GM21717 (cell line): Measurements from ENCODE around the gene RND3.
A peak's percentile ranks its signal among the peaks of the same experiment; 100 is the strongest.

Experiments
- ATAC-seq: cut with Tn5 transposase; IDR thresholded peaks from one replicate; pipeline ENCODE4 v1.9.1; 2021; ENCODE audit warnings: mild to moderate bottlenecking, moderate library complexity; ENCODE audit not compliant: unreplicated experiment

RND3 gene

DNA sequence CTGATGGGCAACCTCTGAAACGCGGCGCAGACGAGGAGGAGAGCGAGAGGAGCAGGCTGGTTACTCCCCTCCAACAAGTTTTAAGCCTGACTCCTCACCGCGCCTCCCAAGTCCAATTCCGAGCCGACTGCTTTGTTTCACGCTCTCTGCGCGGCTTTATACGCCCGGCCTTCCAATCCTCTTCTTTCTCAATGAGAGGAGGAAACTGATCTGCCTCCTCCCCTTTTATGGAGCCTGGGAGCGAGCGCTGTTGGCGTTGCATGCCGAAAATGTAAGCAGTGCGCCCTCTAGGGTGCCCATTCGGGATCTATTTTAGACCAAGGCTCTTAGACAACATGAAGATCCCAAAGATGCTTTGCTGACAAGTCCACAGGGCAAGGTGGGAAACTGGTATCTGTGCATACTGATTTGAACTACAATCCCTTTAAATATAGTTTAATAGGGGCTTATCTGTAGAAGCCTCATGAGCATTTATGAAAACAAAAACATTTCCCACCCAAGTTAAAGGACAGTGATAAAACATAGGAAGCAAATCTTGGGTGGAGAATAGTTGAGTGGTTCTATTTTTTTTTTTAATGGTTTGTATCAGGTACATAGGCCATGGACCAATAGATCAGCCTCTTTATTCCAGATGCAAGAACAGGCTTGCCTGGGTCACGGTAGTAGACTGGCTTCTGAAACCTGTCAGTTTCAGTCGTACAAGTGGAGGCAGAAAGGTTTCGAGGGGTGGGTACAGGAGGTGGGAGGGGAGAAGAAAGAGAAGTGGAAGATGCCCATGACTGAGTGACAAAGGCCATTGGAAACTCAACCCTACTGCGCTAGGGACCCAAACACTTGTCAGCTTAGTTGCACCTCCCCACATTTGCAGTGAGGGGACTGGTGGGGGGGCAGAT lies at the start of gene RND3:
Gene RND3, minus strand, starts transcription at position 131 of the 893 bp plus-strand sequence. CDS start 250 bp downstream, outside the sequence.
- ATAC-seq: peak; percentile 89

GRCh38 chr2:150535176-150535575 lies 47.7 kb upstream of the RND3 start:
- no peak for ATAC-seq

DNA sequence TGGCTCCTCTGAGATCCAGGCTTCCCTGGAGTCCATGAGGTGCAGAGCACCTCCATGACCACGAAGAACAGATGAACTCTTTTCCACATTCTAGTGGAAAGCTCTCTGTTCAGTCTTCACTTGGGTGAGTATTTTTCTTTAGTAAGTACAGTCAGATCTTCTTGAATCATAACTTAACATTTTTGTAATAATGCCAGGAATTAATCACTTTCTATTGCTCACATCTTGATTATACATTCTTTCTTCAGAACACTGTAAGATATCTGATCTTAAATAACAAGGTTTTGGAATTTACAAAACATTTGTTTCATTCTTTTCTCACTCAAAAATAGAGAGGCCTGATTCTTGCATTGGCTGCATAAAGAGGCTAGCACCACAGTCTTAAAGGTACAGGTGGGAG lies 45.4 kb upstream of the RND3 start:
- ATAC-seq: no peak

GRCh38 chr2:150532020-150532419 lies 44.6 kb upstream of the RND3 start:
- ATAC-seq: no peak

GRCh38 chr2:150531591-150531990 lies 44.1 kb upstream of the RND3 start:
- no peak for ATAC-seq

GRCh38 chr2:150530168-150530567 lies 42.7 kb upstream of the RND3 start:
- ATAC-seq: no peak

DNA sequence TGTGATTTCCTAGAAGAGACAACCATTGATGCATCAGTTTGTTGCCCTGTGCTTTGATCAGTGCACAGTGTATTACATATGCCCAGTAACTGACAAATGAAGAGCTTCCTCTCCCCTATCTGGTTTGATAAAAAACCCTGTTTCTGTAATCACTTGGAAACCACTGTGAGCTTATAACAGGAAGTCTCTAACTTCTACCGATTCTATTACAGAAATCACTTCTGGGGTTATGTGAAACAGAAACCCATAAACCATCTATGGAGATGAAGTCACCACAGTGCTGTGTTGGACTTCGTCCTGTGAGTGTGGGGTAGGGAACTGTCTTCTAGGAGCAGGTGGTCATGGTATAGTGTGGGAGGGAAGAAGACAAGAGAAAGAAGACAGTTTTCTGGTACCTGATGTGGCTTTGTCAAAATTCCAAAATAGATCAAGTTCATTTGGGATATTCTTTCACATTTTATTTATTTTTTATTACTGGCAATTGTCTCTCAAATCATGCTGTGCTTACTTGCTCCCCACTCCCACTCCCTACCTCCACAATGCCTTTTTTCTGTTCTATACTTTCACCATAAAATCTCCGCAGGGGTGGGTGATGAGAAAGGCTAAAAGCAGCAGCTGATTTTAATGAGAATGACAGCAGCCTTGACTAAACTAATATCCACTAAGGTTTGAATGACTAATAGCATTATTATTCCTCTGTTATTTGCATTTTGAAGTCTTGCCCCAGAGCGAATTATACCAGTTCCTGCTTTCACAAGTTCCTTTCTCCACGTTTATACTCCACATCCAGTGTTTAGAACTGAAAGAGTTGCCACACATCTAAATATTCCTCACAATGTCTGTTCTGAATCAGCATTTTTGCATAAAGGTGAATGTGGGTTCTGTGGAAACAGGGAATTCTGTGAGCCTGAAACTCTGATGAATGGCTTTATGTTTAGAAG lies 41.7 kb upstream of the RND3 start:
- peak; percentile 84 for ATAC-seq

- ATAC-seq: no peak
Observed at GRCh38 chr2:150526827-150527226, 39.4 kb upstream of the RND3 start.

DNA sequence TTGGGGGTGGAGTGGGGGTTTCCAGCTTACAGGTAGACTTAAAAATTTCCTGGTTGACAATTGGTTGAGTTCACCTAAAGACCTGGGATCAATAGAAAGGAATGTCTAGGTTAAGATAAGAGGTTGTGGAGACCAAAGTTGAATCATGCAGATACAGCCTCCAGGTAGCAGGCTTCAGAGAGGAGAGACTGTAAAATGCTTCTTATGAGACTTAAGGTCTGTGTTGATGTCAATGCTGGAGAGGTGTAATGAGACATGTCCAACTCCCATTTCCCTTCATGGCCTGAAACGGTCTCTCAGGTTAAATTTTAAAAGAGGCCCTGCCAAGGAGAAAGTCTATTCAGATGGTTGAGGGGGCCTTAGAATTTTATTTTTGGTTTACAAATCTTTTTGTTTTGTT lies 38.5 kb upstream of the RND3 start:
- no peak for ATAC-seq

DNA sequence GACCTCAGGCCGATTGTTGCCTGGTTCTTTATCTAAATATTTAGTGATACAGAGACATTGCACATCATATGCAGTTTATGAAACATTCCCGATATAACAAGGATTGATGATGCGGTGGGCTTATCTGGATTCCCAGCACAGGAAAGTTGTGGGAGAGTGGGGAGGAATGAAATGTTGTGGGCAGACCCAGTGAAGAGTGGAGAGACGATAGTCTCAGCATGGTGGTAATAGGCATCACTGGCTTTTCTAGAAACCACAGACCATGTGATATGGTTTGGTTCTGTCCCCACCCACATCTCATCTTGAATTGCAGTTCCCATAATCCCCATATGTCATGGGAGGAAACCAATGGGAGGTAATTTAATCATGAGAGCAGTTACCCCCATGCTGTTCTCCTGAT lies 34.8 kb upstream of the RND3 start:
- no peak for ATAC-seq

DNA sequence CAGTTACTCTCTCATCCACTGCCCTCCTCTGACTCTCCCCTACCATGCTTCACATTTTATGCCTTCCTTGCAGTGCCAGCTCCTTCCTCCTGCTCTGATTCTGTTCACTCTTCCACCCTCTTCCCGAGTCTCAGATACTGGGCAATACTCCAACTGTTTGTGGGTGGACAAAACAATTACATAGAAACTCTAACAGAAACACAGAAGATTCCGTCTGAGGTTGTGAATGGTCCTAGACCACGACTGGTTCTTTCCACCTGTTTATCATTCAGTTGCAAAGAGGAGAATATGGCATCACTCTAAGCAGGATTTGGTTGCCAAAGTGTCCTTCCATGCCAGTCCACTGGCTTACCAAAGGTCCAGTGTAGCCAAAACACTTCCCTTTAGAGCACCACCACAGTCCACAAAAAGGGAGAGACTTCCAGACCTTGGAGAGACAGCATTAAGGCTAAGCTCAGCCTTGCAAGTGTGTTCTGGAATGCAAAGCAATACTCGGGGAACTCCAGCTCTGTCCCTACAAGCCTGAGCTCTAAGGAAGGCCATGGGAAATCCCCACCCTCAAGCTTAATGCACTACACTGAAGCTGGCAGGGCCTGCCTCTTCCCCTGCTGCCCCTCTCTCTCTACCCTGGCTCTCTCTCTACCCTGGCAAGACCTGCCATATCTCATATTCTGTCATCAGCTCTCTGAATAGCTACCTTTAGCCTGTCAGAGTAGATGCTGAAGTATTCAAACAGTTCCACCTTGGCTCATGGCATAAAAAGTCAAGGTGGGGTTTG lies 33.6 kb upstream of the RND3 start:
- ATAC-seq: peak; percentile 62

DNA sequence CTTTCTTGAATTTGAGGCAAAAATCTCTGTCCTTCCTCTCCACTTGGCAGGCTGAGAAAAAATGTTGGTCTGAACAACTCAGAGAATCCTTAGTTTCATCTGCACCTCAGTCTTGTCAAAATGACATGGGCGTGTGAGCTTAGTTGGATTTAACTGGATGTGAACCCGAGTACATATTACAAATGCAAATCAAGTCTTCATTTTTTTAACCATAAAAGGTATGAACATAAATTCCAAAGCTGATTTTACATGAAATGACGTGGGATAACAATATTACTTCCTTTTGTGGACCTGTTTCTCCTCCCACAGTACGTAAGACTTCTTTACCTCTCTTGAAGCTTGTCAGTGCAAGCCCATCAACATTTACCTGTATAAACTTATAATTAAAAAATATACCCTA lies 32.6 kb upstream of the RND3 start:
- ATAC-seq: no peak

DNA sequence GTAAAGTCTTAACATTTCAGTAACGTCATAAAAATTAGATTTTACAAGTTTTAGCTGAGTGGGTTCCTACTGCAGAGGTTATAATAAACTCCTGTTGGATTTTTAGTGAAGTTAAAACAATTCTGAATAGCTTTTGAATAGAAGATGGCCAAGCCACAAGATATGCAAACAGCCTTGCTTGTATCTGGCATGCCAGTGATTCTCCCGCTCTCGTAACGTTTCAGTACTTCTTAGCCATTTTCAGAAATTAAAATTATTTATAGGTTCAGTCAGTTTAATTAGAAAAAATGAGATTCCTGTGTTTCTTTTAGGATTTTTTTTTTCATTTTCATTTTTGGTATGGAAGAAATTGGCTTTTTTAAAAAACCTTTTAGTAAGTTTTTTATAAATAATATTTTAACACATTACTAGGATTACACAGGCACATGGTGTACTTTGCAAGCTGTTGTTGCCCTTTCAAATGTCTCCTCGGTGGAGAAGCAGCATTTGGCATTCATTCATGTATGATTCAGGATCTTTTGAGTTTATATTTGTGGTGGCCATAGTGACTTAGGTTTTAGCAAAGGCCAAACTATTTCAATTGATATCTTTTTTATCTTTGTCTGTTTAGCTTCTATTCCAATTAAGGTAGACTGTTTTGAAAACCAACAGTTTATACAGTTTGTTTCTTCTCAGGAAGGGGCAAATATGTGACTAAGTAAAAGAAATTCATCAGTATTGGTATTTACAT lies 30.6 kb upstream of the RND3 start:
- ATAC-seq: no peak

DNA sequence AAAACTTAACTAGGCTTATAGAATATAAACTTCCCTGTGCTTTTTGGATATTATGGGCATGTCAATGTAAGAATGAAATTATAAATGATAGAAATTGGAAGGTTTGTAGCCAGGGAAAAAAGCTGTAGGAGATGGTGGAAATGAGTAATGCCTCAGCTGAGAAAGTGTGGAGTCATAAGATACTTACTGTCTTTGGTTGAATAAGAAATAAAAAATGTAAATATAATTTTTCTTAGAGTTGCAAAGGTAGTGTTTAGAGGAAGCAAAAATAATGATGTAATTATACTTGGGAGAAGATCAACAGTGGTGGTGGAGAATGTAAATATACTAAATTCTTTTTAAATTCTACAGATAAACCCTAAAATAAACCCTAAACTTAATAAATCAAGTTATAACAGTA lies 26.2 kb upstream of the RND3 start:
- ATAC-seq: no peak

DNA sequence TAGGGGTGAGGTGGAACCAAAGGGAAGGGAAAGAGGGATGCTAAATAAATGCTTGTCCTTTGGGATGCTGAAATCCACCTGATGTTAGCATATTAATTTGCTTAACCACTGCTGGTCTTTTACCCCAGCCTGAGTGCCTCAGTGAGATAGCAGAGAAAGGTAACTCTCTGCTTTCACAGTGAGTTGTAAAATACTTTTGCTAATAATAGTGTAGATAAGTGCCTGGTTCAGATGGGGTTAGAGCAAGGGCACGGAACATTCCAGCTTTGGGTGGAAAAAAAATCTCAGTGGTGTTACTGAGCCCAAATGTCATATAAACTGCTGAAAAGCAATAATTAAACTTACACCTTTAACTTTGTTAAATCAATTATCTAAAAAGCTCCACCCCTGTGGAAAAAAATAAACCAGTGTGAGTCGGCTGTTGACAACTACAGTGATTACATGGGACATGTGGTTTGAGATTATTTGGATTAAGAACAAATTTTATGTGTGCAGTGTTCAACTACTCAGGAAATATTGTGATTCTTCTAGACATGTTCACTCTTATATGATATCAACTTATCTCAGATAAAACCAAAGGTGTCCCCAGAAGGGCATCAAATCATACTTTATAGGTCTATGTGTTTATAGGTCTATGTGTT lies 21.1 kb upstream of the RND3 start:
- ATAC-seq: no peak

- no peak for ATAC-seq
Observed at GRCh38 chr2:150507071-150507470, 19.6 kb upstream of the RND3 start.

- ATAC-seq: no peak
Observed at GRCh38 chr2:150505178-150505577, 17.7 kb upstream of the RND3 start.

GRCh38 chr2:150495993-150496627 lies 8.6 kb upstream of the RND3 start:
- no peak for ATAC-seq

DNA sequence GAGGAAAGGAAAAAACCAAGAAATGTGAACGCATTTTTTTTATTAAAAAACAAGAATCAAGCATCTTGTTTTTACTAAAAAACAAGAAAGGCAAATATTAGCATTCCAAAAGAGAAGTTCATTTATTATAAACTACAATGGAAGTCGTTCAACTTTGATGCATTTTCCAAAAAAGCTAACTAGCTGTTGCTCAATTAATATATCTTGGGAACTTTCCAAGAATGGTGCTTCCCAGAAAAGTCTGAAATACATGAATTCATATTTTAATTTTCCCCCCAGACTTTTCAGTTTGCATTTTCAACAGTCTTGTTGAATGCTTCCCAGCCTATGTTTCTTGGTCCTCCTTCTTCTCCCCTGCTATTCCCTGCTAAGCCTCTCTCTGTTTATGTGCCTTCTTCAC lies 7.5 kb upstream of the RND3 start:
- no peak for ATAC-seq
